Effector memory CD8-positive, alpha-beta T cell (primary cell): ENCODE results near the gene MIB2.

Source experiments
- ATAC-seq: fragments of 150-1000 bp; cut with Tn5 transposase; replicated peaks from 2 replicates; pipeline ENCODE4 v1.10.0; 2021; ENCODE audit warnings: mild to moderate bottlenecking, moderate library complexity
- DNase-seq, 3 experiments: peaks; one replicate each; pipeline ENCODE4 v3.0.0; 2021
- H3K27ac Mint-ChIP-seq, 2 donors: one replicate each; pipeline ENCODE4 v1.8.0; 2022; ENCODE audit warnings: mild to moderate bottlenecking in 2 of 2, mixed read lengths in 2 of 2, moderate library complexity in 2 of 2
- H3K27me3 Mint-ChIP-seq, 2 donors: one replicate each; pipeline ENCODE4 v1.8.0; 2022; ENCODE audit warnings: mixed read lengths in 2 of 2
- H3K36me3 Mint-ChIP-seq: one replicate; pipeline ENCODE4 v1.8.0; 2022; ENCODE audit warnings: mild to moderate bottlenecking, moderate library complexity, mixed read lengths; ENCODE audit not compliant: insufficient read depth
- H3K4me1 Mint-ChIP-seq, 2 donors: one replicate each; pipeline ENCODE4 v1.8.0; 2022; ENCODE audit warnings: low read depth in 2 of 2, mixed read lengths in 2 of 2
- H3K4me3 Mint-ChIP-seq, 2 donors: one replicate each; pipeline ENCODE4 v1.8.0; 2022; ENCODE audit warnings: mild to moderate bottlenecking in 2 of 2, mixed read lengths in 2 of 2, moderate library complexity in 2 of 2
- H3K9me3 Mint-ChIP-seq, 2 donors: one replicate each; pipeline ENCODE4 v1.8.0; 2022; ENCODE audit warnings: mixed read lengths in 2 of 2

Gene MIB2

GRCh38 chr1:1614204-1614953 lies 921 bp upstream of the MIB2 start:
- Mint-ChIP-seq H3K27me3 (no peaks in the 10 kb centered on the region), H3K27ac (peak overlapping the region; percentile 97 to 98), H3K4me1 (peaks cover 21 to 27% of the 10 kb centered on the region in 2 donors), H3K9me3 (no peaks in the 10 kb centered on the region), H3K4me3 (peak overlapping the region; percentile 92 to 97), H3K36me3 (peaks cover 28% of the 10 kb centered on the region)
- peak; percentile 32 to 42 (median 36) for DNase-seq
- peak; percentile 6 for ATAC-seq

DNA sequence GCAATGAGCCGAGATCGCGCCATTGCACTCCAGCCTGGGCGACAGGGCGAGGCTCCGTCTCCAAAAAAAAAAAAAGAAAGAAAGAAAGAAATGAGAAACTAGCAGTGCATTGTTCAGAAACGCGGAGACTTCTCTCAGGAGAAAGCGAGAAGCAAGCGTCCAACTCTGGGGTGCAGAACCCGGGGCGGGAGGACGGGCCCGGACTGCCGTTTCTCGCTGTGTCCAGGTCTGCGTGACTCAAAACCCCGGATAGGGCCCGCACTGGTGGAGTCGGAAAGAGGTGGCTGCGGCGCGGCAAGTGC lies 395 bp upstream of the MIB2 start:
- H3K4me1 Mint-ChIP-seq: peaks cover 21 to 27% of the 10 kb centered on the region in 2 donors
- no peaks in the 10 kb centered on the region for H3K27me3 Mint-ChIP-seq
- H3K27ac Mint-ChIP-seq: peak overlapping the region; percentile 97 to 98
- DNase-seq (no peak), ATAC-seq (peak; percentile 1)
- no peaks in the 10 kb centered on the region for H3K9me3 Mint-ChIP-seq
- peaks cover 28% of the 10 kb centered on the region for H3K36me3 Mint-ChIP-seq
- H3K4me3 Mint-ChIP-seq: peak overlapping the region; percentile 92 to 97

DNA sequence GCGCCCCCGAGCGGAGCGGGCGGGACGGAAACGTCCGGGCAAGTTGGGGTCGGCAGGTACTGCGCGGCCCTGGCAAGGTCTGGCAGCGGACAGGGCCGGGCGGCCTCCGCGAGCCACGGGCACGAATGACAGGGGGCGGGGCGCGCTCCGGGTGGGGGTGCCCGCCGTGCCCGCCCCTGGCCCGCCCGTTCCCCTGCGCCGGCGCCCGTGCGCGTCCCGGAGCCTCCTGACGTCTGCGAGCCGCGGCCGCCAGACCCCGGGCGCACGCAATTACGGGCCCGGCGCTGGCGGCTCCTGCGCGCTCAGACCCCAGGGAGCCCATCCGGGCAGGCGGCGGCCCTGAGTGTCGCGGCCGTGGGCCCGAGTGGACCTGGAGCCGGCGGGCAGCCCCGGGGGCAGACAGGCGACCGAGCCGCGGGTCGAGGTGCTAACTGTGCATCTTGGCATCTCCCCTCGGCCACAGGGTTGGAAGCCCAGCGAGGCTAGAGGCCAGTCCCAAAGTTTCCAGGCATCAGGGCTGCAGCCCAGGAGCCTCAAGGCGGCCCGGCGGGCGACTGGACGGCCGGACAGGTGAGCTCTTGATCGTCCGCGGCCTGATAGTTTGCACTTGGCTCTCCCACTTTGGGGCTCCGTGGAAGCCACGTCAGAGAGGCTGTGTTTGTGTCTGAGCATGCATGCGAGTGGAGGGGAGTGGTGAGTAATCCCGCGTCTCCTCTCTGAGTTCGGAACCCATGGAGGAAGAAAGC lies 918 bp downstream of the MIB2 start:
- H3K4me3 Mint-ChIP-seq: peak overlapping the region; percentile 71 to 72
- peak; percentile 11 for ATAC-seq
- peak overlapping the region; percentile 44 to 78 for H3K27ac Mint-ChIP-seq
- peaks cover 33% of the 10 kb centered on the region for H3K36me3 Mint-ChIP-seq
- H3K4me1 Mint-ChIP-seq: peaks cover 21 to 27% of the 10 kb centered on the region in 2 donors
- DNase-seq: peak in 1 of 3 experiments; percentile 32
- no peaks in the 10 kb centered on the region for H3K9me3 Mint-ChIP-seq
- H3K27me3 Mint-ChIP-seq: no peaks in the 10 kb centered on the region

- no peaks in the 10 kb centered on the region for H3K9me3 Mint-ChIP-seq
- ATAC-seq (no peak), DNase-seq (no peak)
- peak overlapping the region; percentile 44 to 78 for H3K27ac Mint-ChIP-seq
- no peaks in the 10 kb centered on the region for H3K27me3 Mint-ChIP-seq
- peaks cover 33% of the 10 kb centered on the region for H3K36me3 Mint-ChIP-seq
- peak overlapping the region; percentile 71 to 72 for H3K4me3 Mint-ChIP-seq
- peaks cover 21 to 27% of the 10 kb centered on the region in 2 donors for H3K4me1 Mint-ChIP-seq
These were observed 1.5 kb downstream of the MIB2 start for GRCh38 chr1:1616838-1617237.

- peaks cover 21 to 25% of the 10 kb centered on the region in 2 donors for H3K4me1 Mint-ChIP-seq
- no peak for DNase-seq
- peak overlapping the region; percentile 71 to 72 for H3K4me3 Mint-ChIP-seq
- ATAC-seq: no peak
- H3K9me3 Mint-ChIP-seq: no peaks in the 10 kb centered on the region
- H3K27me3 Mint-ChIP-seq: no peaks in the 10 kb centered on the region
- H3K36me3 Mint-ChIP-seq: peaks cover 34% of the 10 kb centered on the region
- peak overlapping the region in 1 of 2 donors; percentile 78 for H3K27ac Mint-ChIP-seq
These were observed 2.2 kb downstream of the MIB2 start for GRCh38 chr1:1617516-1617915.

DNA sequence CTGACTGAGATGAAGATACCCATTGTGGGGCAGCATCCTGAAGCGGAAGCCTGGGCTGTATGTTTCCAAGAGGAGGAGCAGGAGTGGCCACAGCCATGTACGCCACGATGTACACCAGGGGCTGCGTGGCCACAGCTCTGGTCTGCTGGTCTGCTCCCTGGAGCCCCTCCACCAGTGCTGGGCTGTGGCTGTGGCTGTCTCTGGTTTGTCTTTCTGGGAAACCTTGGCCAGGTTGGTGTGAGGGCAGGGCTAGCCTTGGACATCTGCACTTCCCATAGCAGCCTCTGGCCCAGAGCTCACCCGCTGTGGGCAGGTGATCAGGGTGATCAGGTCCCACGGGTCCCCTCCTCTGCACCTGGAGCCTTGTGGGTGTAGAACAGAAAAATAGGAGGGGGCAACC lies 2.6 kb downstream of the MIB2 start:
- H3K27ac Mint-ChIP-seq: peak overlapping the region in 1 of 2 donors; percentile 78
- DNase-seq (no peak), ATAC-seq (no peak)
- H3K27me3 Mint-ChIP-seq: no peaks in the 10 kb centered on the region
- H3K36me3 Mint-ChIP-seq: peaks cover 36% of the 10 kb centered on the region
- peaks cover 21 to 27% of the 10 kb centered on the region in 2 donors for H3K4me1 Mint-ChIP-seq
- H3K4me3 Mint-ChIP-seq: peak overlapping the region in 1 of 2 donors; percentile 71
- no peaks in the 10 kb centered on the region for H3K9me3 Mint-ChIP-seq

DNA sequence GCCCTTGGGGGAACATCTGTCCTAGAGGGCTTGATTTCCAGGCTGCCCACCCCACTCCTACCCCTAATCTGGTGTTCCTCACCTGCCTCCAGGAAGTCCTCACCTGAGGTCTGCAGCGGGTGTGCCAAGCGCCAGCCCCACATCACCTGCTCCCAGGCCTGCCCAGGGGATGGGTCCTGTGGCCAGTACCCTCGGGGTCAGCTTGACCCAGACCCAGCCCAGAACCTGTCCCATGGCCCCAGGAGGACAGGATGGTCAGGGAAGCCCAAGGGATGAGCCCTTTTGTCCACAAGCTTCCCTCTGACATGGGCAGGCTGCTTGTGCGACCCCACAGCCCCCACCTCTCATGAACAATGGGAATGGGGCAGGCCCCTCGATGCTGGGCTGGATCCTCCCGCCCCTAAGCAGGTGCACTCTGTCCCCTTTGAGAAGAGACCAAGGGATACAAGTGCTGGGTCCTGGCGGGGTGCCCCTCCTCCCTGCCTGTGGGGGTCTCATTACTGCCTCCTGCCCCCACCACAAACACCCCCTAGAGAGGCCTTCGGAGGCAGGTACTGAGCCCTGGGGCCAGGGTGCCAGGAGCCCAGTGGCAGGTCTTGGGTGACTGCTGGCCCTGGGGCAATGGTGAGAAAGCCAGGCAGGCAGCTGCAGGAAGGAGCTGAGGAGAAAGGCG lies 3.2 kb downstream of the MIB2 start:
- Mint-ChIP-seq H3K4me3 (no peak overlapping the region), H3K36me3 (peaks cover 36% of the 10 kb centered on the region), H3K9me3 (no peaks in the 10 kb centered on the region), H3K4me1 (peaks cover 19 to 26% of the 10 kb centered on the region in 2 donors), H3K27ac (peak overlapping the region in 1 of 2 donors; percentile 91), H3K27me3 (no peaks in the 10 kb centered on the region)
- no peak for DNase-seq
- ATAC-seq: no peak

DNA sequence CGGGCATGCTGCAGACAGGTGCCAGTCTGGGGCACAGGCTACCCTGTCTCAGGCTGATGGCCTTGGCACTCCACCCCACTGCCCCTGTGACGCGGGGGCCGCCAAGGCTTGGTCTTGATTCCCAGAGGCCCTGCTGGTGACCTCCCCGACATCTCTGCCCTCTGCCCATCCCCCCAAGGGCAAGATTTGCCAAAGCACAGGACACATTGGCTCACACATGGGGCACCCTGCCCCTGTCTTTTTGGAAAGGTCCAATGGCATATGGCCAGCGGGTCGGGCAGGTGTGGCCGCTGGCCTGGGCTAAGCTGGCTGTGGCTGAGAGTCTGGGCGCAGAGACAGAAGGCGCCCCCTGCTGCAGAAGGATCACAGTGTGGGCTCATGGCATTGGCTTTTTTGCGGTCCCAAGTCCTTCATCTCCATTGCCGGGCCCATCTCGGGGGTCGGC lies 4.6 kb downstream of the MIB2 start:
- Mint-ChIP-seq H3K27me3 (no peaks in the 10 kb centered on the region), H3K27ac (no peak overlapping the region), H3K4me3 (no peak overlapping the region), H3K4me1 (peaks cover 10 to 14% of the 10 kb centered on the region in 2 donors), H3K9me3 (no peaks in the 10 kb centered on the region), H3K36me3 (peaks cover 30% of the 10 kb centered on the region)
- no peak for ATAC-seq
- DNase-seq: no peak

- no peak overlapping the region for H3K27ac Mint-ChIP-seq
- H3K27me3 Mint-ChIP-seq: no peaks in the 10 kb centered on the region
- ATAC-seq: no peak
- H3K9me3 Mint-ChIP-seq: no peaks in the 10 kb centered on the region
- peaks cover 12 to 13% of the 10 kb centered on the region in 2 donors for H3K4me1 Mint-ChIP-seq
- no peak for DNase-seq
- no peak overlapping the region for H3K4me3 Mint-ChIP-seq
- H3K36me3 Mint-ChIP-seq: peaks cover 23% of the 10 kb centered on the region
These were observed 5.3 kb downstream of the MIB2 start for GRCh38 chr1:1620433-1621139.

DNA sequence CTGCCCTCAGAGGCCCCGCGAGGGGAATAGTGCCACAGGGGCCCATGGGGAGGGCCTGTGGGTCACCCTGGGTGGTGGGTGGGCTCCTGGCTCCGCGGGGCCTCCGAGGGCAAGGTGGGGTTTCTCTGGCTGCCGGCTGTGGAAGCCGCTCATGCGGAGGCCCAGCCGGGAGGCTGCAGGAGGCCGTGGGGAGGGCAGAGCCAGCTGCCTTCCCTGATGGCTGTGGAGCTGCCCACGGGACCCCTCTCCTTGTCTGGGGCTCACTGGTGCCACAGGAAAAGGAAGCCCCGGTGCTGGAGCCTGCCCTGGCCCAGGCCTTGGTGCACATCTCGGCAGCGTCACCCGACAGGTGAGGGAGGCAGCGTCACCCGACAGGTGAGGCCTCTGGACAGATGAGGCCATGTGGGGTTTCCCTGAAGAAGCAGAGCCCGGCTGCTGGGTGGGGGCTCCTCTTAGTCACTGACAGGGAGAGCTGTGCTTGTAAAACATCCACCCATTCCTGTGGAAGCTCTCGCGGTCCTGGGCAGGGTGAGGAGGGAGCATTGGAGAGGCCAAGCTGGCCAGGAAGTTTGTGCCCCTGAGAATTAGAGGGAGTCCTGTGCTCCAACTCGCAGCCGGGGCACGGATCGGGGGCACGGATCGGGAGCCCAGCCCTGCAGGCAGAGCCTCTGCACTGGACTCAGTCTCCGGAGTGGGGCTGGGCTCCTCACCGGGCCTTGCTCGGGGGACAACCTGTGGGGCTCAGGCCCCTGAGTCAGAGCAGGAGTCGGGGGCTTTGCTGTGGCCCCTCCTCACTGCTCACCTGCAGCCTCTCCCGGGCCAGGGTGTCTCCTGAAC lies 6.1 kb downstream of the MIB2 start:
- Mint-ChIP-seq H3K4me1 (peaks cover 12 to 13% of the 10 kb centered on the region in 2 donors), H3K4me3 (no peak overlapping the region), H3K36me3 (peaks cover 20% of the 10 kb centered on the region), H3K27ac (no peak overlapping the region), H3K27me3 (no peaks in the 10 kb centered on the region), H3K9me3 (no peaks in the 10 kb centered on the region)
- ATAC-seq: no peak
- DNase-seq: no peak

DNA sequence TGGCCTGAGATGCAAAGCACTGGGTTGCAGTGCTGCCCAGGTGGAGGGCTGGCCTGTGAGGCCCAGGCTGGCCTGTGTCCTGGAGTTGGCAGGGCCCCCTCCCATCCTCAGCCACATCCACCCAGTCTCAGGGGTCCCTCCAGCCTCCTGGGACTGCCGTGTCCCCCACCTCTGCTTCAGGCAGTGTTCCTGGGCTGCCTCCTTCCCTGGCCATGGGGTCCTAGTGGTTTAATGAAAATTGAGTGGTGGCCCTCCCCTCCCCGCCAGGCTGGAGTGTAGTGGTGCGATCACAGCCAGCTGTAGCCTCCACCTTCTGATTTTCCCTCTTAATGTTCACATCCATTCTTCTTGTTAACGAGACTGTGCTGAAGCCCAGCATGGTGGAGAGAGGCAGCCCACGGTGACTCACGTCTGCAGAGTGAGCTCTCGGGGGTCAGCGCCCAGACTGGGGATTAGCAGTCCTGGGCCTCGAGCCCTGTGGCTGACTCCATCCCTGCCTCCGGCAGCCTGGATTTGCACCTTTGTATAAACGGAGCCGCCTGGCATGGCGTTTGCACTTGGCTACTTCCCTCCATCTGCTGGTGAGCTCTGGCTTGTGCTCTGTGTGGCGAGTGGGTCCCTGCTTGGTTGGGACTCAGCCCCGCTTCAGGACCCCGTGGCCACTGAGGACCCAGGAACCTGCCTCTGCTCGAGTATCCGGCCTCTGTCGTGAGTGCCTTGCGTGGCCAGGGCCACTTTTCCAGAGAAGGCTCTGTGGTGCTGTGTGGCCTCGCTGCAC lies 6.9 kb downstream of the MIB2 start:
- ATAC-seq (no peak), DNase-seq (no peak)
- no peaks in the 10 kb centered on the region for H3K27me3 Mint-ChIP-seq
- H3K27ac Mint-ChIP-seq: peak overlapping the region in 1 of 2 donors; percentile 68
- no peaks in the 10 kb centered on the region for H3K9me3 Mint-ChIP-seq
- H3K36me3 Mint-ChIP-seq: peaks cover 13% of the 10 kb centered on the region
- H3K4me3 Mint-ChIP-seq: no peak overlapping the region
- peaks cover 9 to 12% of the 10 kb centered on the region in 2 donors for H3K4me1 Mint-ChIP-seq

DNA sequence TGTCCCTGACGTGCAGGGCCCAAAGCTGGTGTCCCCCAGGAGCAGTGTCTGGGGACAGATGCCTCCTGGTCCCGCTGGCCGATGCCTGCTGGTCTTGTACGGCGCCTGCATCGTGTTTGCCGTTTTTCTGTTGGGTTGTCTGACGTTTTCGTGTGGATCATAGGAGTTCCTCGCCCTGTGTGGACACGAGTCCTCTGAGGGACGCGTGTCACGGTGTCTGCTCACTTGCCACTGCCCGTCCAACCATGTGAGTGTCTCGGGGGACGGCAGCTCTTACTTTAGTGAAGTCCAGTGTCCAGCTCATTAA lies 7.4 kb downstream of the MIB2 start:
- H3K27ac Mint-ChIP-seq: peak overlapping the region in 1 of 2 donors; percentile 68
- peaks cover 4 to 12% of the 10 kb centered on the region in 2 donors for H3K4me1 Mint-ChIP-seq
- no peaks in the 10 kb centered on the region for H3K9me3 Mint-ChIP-seq
- DNase-seq (no peak), ATAC-seq (no peak)
- H3K27me3 Mint-ChIP-seq: no peaks in the 10 kb centered on the region
- peaks cover 16% of the 10 kb centered on the region for H3K36me3 Mint-ChIP-seq
- no peak overlapping the region for H3K4me3 Mint-ChIP-seq
